Measurements from ENCODE around the gene STK24. TPM values are rescaled to one million over a fixed set of nuclear protein-coding genes. Genes with fewer than 3 reads are reported as not detected.

The STK24 gene
- total and polyA plus RNA-seq, 2 of the 4 experiments (the other 2 are of a cell fraction): 29.2 to 43.4 TPM

- Histone ChIP-seq H2BK15ac (ENCODE audit: low read depth, low read length) (no peak overlapping the region), H3K56ac (ENCODE audit: extremely low read depth, insufficient read depth, low read length) (no peak overlapping the region), H3K9me1 (ENCODE audit: insufficient read depth, low read length) (peaks cover 21% of the 10 kb centered on the region), H3K36me3 (ENCODE audit: control insufficient read depth, insufficient read depth, low read length) (peaks cover 62% of the 10 kb centered on the region), H3K27me3 (ENCODE audit: control insufficient read depth, insufficient read depth, low read length) (no peaks in the 10 kb centered on the region), H3K18ac (ENCODE audit: low read depth, low read length) (no peak overlapping the region), H4K91ac (ENCODE audit: insufficient read depth, low read depth, low read length) (no peak overlapping the region), H2BK20ac (ENCODE audit: low read depth, low read length) (no peak overlapping the region), H3K4ac (ENCODE audit: low read depth, low read length) (no peak overlapping the region), H2AFZ (replicated peaks; ENCODE audit: low read length, poor library complexity) (no peak overlapping the region), H3K79me1 (ENCODE audit: low read depth in 1 of 2, low read length in 2 of 2) (peaks cover 6 to 72% of the 10 kb centered on the region in 2 experiments; a peak in 3 of 4 replicates), H2AK5ac (ENCODE audit: low read depth, low read length) (no peak overlapping the region), H2BK5ac (ENCODE audit: low read depth, low read length, poor library complexity, severe bottlenecking) (no peak overlapping the region), H3K4me2 (ENCODE audit: low read depth, low read length) (no peak overlapping the region), H3K27ac (ENCODE audit: insufficient read depth, low read length) (no peak overlapping the region), H3K14ac (replicated peaks; ENCODE audit: low read depth, low read length) (no peak overlapping the region), H3K9ac (ENCODE audit: low read depth, low read length) (no peak overlapping the region), H4K5ac (ENCODE audit: low read depth, low read length) (no peak overlapping the region), H2BK120ac (ENCODE audit: low read depth, low read length) (no peak overlapping the region), H4K20me1 (ENCODE audit: insufficient read depth, low read length) (peaks cover 40% of the 10 kb centered on the region), H3K23ac (ENCODE audit: low read depth, low read length) (no peak overlapping the region), H2AK9ac (replicated peaks; ENCODE audit: low read depth, low read length, poor library complexity) (no peak overlapping the region), H3K4me3 (ENCODE audit: insufficient read depth, low read depth, low read length) (no peak overlapping the region), H3K9me3 (ENCODE audit: control insufficient read depth, insufficient read depth, low read length) (no peaks in the 10 kb centered on the region), H4K8ac (ENCODE audit: low read depth in 2 of 2, low read length in 2 of 2) (no peak overlapping the region), H3K4me1 (ENCODE audit: control insufficient read depth, insufficient read depth, low read length) (peaks cover 13% of the 10 kb centered on the region)
- intact Hi-C loops (cut with micrococcal nuclease): loop anchor here (10.0 kb wide), 1 partner anchor 592 kb away; no protein-coding TSS in a partner anchor
- ChIA-PET CTCF (no interaction called here), POLR2A (ENCODE audit: unreplicated experiment) (no interaction called here)
- WGBS, 2 experiments (ENCODE audit: extremely low coverage in 2 of 2, insufficient read length in 1 of 2): no CpG with 5 or more reads among the region's 5 CpGs
- in situ Hi-C loops (cut with MboI; ENCODE audit: low sequenced_read_pairs): loop anchor here (5.0 to 25.0 kb wide), 3 partner anchors 210 to 592 kb away; no protein-coding TSS in a partner anchor
- TF ChIP-seq RCOR1 (IDR thresholded peaks at IDR 0.05; ENCODE audit: insufficient replicate concordance, low read length) (no peak), RAD21 (IDR thresholded peaks at IDR 0.05; ENCODE audit: low read length) (no peak), BHLHE40 (IDR thresholded peaks at IDR 0.05; ENCODE audit: low read depth, low read length) (no peak), FOS (IDR thresholded peaks at IDR 0.05; ENCODE audit: low read depth, low read length) (no peak), MXI1 (IDR thresholded peaks at IDR 0.05; ENCODE audit: borderline replicate concordance, low read depth, low read length) (no peak), NFE2L2 (IDR thresholded peaks at IDR 0.05; ENCODE audit: low read depth, low read length) (no peak), SMC3 (IDR thresholded peaks at IDR 0.05; ENCODE audit: low read depth, low read length) (no peak), CHD1 (IDR thresholded peaks at IDR 0.05; ENCODE audit: low read depth, low read length) (no peak), MAZ (IDR thresholded peaks at IDR 0.05; ENCODE audit: borderline replicate concordance, low read depth, low read length) (no peak), CEBPB (IDR thresholded peaks at IDR 0.05; ENCODE audit: low read depth, low read length) (no peak), USF2 (IDR thresholded peaks at IDR 0.05; ENCODE audit: low read depth, low read length) (no peak), POLR2A (IDR thresholded peaks at IDR 0.05; ENCODE audit: low read depth, low read length) (no peak), RFX5 (IDR thresholded peaks at IDR 0.05; ENCODE audit: low read depth, low read length) (no peak), ELK1 (IDR thresholded peaks at IDR 0.05; ENCODE audit: borderline replicate concordance, low read depth, low read length) (no peak), MAFK (IDR thresholded peaks at IDR 0.05; ENCODE audit: low read depth, low read length) (no peak), CTCF (conservative IDR thresholded peaks at IDR 0.05; ENCODE audit: low read depth, low read length) (no peak)
- DNase-seq: no peak
- BruUV-seq (replicated peaks): no TSS peak
- no peak for ATAC-seq (ENCODE audit: low read depth)
- dilution Hi-C loops (cut with HindIII; ENCODE audit: low sequenced_read_pairs, unreplicated experiment): no loop called here
These were observed 129.8 kb downstream of the STK24 start for GRCh38 chr13:98447130-98447529.
